ENCODE results near the gene KCNIP4.

KCNIP4 gene

DNA sequence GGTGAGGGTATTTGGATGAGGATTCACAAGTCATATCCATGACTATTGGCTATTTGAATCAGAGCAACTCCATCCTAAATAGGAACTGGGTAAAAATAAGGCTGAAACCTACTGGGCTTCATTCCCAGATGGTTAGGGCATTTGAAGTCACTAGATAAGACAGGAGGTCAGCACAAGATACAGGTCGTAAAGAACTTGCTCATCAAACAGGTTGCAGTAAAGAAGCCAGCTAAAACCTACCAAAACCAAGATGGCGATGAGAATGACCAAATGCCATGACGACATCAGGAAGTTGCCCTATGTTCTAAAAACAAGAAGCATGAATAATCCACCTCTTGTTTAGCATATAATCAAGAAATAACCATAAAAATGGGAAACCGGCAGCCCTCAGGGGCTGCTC lies 1023.4 kb downstream of the KCNIP4 start:
- DNase-seq (ENCODE audit: low read depth, low spot score): no peak

DNA sequence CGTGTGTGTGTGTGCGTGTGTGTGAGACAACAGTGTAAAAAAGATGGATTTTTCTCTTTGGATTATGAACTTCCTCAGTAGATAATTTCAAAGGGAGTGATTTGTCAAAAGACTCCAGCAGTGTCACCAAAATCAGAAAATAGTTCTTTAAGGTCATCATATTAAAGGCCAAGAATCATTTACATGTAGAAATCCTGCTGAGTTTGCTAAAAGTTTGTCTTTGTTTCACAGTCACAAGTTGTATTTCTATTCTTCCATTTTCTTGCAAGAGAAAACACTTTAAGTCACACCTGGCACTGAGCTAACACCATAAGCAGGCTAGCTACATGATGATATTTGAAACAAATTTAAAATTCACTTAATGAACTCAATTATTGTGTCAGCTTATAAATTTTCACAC lies 1025.6 kb downstream of the KCNIP4 start:
- H3K9ac ChIP-seq (ENCODE audit: insufficient read length): no peak overlapping the region

More for the DNA sequence above, 1023.4 kb downstream of the KCNIP4 start:
- H3K36me3 ChIP-seq (ENCODE audit: insufficient read depth, low read length): no peaks in the 10 kb centered on the region
- no peak overlapping the region for H3K4me3 ChIP-seq
- TF ChIP-seq FOXP2 (optimal IDR thresholded peaks at IDR 0.05; ENCODE audit: control extremely low read depth, extremely low read length, insufficient read depth): no peak
- TF ChIP-seq EZH2 (IDR thresholded peaks at IDR 0.05): no peak
- no peak for TF ChIP-seq POLR2AphosphoS5 (IDR thresholded peaks at IDR 0.05; ENCODE audit: borderline replicate concordance, low read depth, low read length)
- H3K27ac ChIP-seq: no peak overlapping the region
- H3K9ac ChIP-seq (ENCODE audit: insufficient read length): no peak overlapping the region
- no peaks in the 10 kb centered on the region for H3K9me3 ChIP-seq (ENCODE audit: low read depth, low read length)

DNA sequence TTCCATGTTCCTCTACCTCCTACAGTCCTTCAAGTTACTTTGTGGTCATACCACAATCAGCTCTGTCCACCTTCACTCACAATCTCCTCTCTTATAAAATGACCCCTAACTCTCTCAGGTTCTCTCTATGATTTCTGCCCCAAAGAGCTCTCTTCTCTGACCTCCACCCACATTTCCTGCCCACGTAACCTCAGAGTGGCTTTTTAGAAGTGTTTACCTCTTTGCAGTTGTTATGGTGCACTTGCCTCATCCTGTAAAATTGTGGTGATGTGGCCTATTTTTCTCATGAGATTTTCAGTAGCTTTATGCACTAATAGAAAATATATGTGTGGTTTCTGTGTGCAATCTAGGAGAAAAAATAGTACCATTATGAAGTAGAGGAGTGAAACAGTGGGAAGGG lies 1032.5 kb downstream of the KCNIP4 start:
- no peak overlapping the region for H3K27ac ChIP-seq
- no peaks in the 10 kb centered on the region for H3K36me3 ChIP-seq (ENCODE audit: insufficient read depth, low read length)
- H3K9me3 ChIP-seq (ENCODE audit: low read depth, low read length): no peaks in the 10 kb centered on the region
- H3K9ac ChIP-seq (ENCODE audit: insufficient read length): no peak overlapping the region
- H3K4me3 ChIP-seq: no peak overlapping the region
- TF ChIP-seq EZH2 (IDR thresholded peaks at IDR 0.05) (no peak), FOXP2 (optimal IDR thresholded peaks at IDR 0.05; ENCODE audit: control extremely low read depth, extremely low read length, insufficient read depth) (no peak), POLR2AphosphoS5 (IDR thresholded peaks at IDR 0.05; ENCODE audit: borderline replicate concordance, low read depth, low read length) (no peak)
- DNase-seq (ENCODE audit: low read depth, low spot score): no peak

More for the DNA sequence above, 1025.6 kb downstream of the KCNIP4 start:
- TF ChIP-seq EZH2 (IDR thresholded peaks at IDR 0.05) (no peak), FOXP2 (optimal IDR thresholded peaks at IDR 0.05; ENCODE audit: control extremely low read depth, extremely low read length, insufficient read depth) (no peak), POLR2AphosphoS5 (IDR thresholded peaks at IDR 0.05; ENCODE audit: borderline replicate concordance, low read depth, low read length) (no peak)
- Histone ChIP-seq H3K9me3 (ENCODE audit: low read depth, low read length) (no peaks in the 10 kb centered on the region), H3K4me3 (no peak overlapping the region), H3K36me3 (ENCODE audit: insufficient read depth, low read length) (no peaks in the 10 kb centered on the region), H3K27ac (no peak overlapping the region)
- DNase-seq (ENCODE audit: low read depth, low spot score): no peak

DNA sequence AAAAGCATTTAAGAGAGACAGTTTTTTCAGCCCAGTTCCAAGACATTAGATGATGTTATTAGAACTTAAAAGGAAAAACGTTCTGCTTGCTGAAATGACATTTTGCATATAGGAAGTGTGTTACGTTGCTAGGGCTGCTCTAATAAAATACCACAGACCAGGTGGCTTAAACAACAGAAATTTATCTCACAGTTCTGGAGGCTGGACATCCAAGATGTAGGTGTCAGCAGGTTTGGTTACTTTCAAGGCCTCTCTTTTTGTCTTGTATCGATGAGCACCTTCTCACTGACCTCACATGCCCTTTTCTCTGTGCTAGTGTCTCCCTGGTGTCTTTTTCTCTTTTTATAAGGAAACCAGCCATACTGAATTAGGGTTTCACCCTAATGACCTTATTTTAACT lies 1043.6 kb downstream of the KCNIP4 start:
- Histone ChIP-seq H3K36me3 (ENCODE audit: insufficient read depth, low read length) (no peaks in the 10 kb centered on the region), H3K4me3 (no peak overlapping the region), H3K27ac (no peak overlapping the region), H3K9ac (ENCODE audit: insufficient read length) (no peak overlapping the region), H3K9me3 (ENCODE audit: low read depth, low read length) (no peaks in the 10 kb centered on the region)
- no peak for TF ChIP-seq POLR2AphosphoS5 (IDR thresholded peaks at IDR 0.05; ENCODE audit: borderline replicate concordance, low read depth, low read length)
- TF ChIP-seq EZH2 (IDR thresholded peaks at IDR 0.05): no peak
- no peak for TF ChIP-seq FOXP2 (optimal IDR thresholded peaks at IDR 0.05; ENCODE audit: control extremely low read depth, extremely low read length, insufficient read depth)
- DNase-seq (ENCODE audit: low read depth, low spot score): no peak

DNA sequence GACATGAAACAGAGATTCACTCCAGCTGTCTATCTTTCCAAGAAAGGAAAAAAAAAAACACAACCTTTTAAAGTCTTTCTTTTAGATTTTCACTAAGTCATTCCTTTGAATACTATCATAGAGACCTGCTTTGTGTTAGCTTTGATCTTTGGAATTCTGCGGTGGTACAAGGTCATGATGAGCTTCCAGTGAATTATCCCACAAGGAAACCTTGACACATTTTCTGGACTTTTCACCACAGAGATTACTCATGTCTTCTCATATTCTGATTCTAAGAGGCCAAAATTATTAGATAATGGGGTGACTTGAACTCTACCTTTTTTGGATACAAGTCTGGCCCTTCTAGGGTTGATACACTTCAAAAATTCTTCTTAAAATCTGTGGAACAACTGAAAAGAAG lies 1046.7 kb downstream of the KCNIP4 start:
- H3K4me3 ChIP-seq: no peak overlapping the region
- no peaks in the 10 kb centered on the region for H3K9me3 ChIP-seq (ENCODE audit: low read depth, low read length)
- no peaks in the 10 kb centered on the region for H3K36me3 ChIP-seq (ENCODE audit: insufficient read depth, low read length)
- no peak overlapping the region for H3K27ac ChIP-seq
- H3K9ac ChIP-seq (ENCODE audit: insufficient read length): no peak overlapping the region
- no peak for TF ChIP-seq POLR2AphosphoS5 (IDR thresholded peaks at IDR 0.05; ENCODE audit: borderline replicate concordance, low read depth, low read length)
- TF ChIP-seq EZH2 (IDR thresholded peaks at IDR 0.05): no peak
- no peak for TF ChIP-seq FOXP2 (optimal IDR thresholded peaks at IDR 0.05; ENCODE audit: control extremely low read depth, extremely low read length, insufficient read depth)
- DNase-seq (ENCODE audit: low read depth, low spot score): no peak

DNA sequence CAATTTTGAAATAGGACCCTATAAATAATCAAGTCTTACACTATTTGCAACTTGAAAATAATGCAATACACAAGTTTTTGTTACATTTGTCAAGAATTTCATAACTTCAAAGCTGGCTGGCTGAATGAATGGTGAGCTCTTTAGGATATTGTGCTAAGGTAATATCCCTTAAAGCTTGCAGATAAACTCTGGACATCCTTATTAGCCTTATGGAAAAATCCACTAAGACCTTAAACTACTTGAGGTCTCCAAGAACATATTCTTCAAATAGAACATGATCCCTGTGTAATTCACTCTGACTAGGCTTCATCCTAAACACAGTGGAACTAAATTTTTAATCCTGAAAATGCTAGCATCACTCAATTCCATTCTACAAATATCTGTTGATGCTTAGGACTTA lies 1049.0 kb downstream of the KCNIP4 start:
- no peak overlapping the region for H3K9ac ChIP-seq (ENCODE audit: insufficient read length)
- TF ChIP-seq POLR2AphosphoS5 (IDR thresholded peaks at IDR 0.05; ENCODE audit: borderline replicate concordance, low read depth, low read length): no peak
- no peak for TF ChIP-seq FOXP2 (optimal IDR thresholded peaks at IDR 0.05; ENCODE audit: control extremely low read depth, extremely low read length, insufficient read depth)
- no peak for TF ChIP-seq EZH2 (IDR thresholded peaks at IDR 0.05)
- H3K4me3 ChIP-seq: no peak overlapping the region
- no peaks in the 10 kb centered on the region for H3K36me3 ChIP-seq (ENCODE audit: insufficient read depth, low read length)
- no peaks in the 10 kb centered on the region for H3K9me3 ChIP-seq (ENCODE audit: low read depth, low read length)
- no peak overlapping the region for H3K27ac ChIP-seq
- DNase-seq (ENCODE audit: low read depth, low spot score): no peak

DNA sequence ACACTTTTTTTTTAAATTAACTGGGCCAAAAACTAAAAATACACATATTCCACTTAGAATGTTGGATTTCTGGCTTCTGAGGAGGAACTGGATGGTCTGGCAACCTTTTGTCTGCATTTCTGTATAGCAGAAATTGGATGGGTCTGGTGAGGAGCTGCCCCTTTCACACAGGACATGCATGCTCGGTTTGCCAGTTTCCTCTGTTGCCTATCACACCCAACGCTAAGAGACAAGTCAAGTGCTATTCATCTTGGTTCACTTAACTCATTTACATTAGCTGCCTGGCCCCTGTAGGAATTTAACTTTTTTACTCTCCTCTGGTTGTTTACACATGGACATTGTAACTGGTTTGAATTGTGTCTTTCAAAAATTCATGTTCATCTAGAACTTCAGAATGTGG lies 1052.6 kb downstream of the KCNIP4 start:
- no peak overlapping the region for H3K9ac ChIP-seq (ENCODE audit: insufficient read length)
- DNase-seq (ENCODE audit: low read depth, low spot score): no peak
- H3K4me3 ChIP-seq: no peak overlapping the region
- H3K9me3 ChIP-seq (ENCODE audit: low read depth, low read length): no peaks in the 10 kb centered on the region
- no peak for TF ChIP-seq EZH2 (IDR thresholded peaks at IDR 0.05)
- no peak for TF ChIP-seq POLR2AphosphoS5 (IDR thresholded peaks at IDR 0.05; ENCODE audit: borderline replicate concordance, low read depth, low read length)
- no peak for TF ChIP-seq FOXP2 (optimal IDR thresholded peaks at IDR 0.05; ENCODE audit: control extremely low read depth, extremely low read length, insufficient read depth)
- H3K27ac ChIP-seq: no peak overlapping the region
- no peaks in the 10 kb centered on the region for H3K36me3 ChIP-seq (ENCODE audit: insufficient read depth, low read length)

DNA sequence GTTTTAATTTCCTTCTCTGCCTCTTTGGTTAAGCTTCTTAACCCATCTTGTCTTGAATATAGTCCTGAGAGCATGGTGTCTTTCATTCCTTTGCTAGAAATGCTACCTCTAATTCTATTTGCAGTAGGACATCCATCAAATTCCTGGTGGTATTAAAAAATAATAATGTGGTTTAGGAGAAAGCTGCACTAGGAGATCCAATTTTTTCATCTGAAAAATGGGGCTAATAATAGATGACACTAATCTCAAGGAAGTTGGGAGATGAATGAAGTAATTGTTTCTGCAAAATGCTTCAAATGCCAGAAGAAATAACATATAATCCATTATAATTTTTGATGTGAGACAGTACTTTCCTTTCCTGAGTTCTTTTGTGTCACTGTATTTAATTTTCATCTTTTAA lies 1053.4 kb downstream of the KCNIP4 start:
- H3K27ac ChIP-seq: no peak overlapping the region
- no peak for DNase-seq (ENCODE audit: low read depth, low spot score)
- H3K9ac ChIP-seq (ENCODE audit: insufficient read length): no peak overlapping the region
- TF ChIP-seq FOXP2 (optimal IDR thresholded peaks at IDR 0.05; ENCODE audit: control extremely low read depth, extremely low read length, insufficient read depth): no peak
- no peak for TF ChIP-seq EZH2 (IDR thresholded peaks at IDR 0.05)
- TF ChIP-seq POLR2AphosphoS5 (IDR thresholded peaks at IDR 0.05; ENCODE audit: borderline replicate concordance, low read depth, low read length): no peak
- no peak overlapping the region for H3K4me3 ChIP-seq
- H3K36me3 ChIP-seq (ENCODE audit: insufficient read depth, low read length): no peaks in the 10 kb centered on the region
- no peaks in the 10 kb centered on the region for H3K9me3 ChIP-seq (ENCODE audit: low read depth, low read length)

DNA sequence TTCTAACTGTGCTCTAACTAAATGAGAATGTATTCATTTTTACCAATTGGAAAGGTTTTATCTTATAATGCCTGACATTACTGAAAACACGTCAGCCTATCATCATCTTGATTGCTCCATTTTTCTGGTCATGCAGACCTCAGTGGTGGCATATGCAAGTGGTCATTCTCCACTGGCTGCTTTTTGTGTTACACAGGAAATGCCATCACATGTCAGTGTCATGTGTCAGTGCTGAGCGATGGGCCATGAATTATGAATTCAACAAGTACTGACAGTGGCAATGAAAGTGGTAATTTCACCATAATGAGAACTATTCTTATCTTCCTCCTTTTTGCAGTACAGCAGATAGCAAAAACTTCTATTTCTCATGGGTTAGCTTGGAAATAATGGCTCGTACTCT lies 1057.8 kb downstream of the KCNIP4 start:
- H3K9ac ChIP-seq (ENCODE audit: insufficient read length): no peak overlapping the region
- no peaks in the 10 kb centered on the region for H3K36me3 ChIP-seq (ENCODE audit: insufficient read depth, low read length)
- H3K9me3 ChIP-seq (ENCODE audit: low read depth, low read length): no peaks in the 10 kb centered on the region
- DNase-seq (ENCODE audit: low read depth, low spot score): no peak
- H3K27ac ChIP-seq: no peak overlapping the region
- TF ChIP-seq FOXP2 (optimal IDR thresholded peaks at IDR 0.05; ENCODE audit: control extremely low read depth, extremely low read length, insufficient read depth): no peak
- no peak for TF ChIP-seq POLR2AphosphoS5 (IDR thresholded peaks at IDR 0.05; ENCODE audit: borderline replicate concordance, low read depth, low read length)
- TF ChIP-seq EZH2 (IDR thresholded peaks at IDR 0.05): no peak
- H3K4me3 ChIP-seq: no peak overlapping the region
